HEK293 (cell line): ENCODE results near the gene GRIN2A.
A peak's percentile ranks its signal among the peaks of the same experiment; 100 is the strongest.

Source experiments
- CTCF ChIA-PET: fragments of 350-600 bp; formaldehyde crosslinking; extraction: SDS; loops from one replicate; lab custom pipeline; 2021; ENCODE audit warnings: antibody characterized with exemption; lab: Yijun Ruan, JAX
- POLR2A ChIA-PET: fragments of 300-600 bp; formaldehyde crosslinking; extraction: SDS; loops from one replicate; lab custom pipeline; 2020; ENCODE audit warnings: antibody characterized with exemption, inconsistent platforms; lab: Yijun Ruan, JAX
- H3K27ac ChIP-seq: fragments of 200-500 bp; sonication (Bioruptor generic); 2 replicates; pipeline ENCODE4 v1.5.1; 2014; ENCODE audit warnings: low read depth, low read length, control low read depth, inconsistent platforms; ENCODE audit errors: extremely low read depth
- H3K36me3 ChIP-seq, 2 experiments: fragments of 200-500 bp in 1 of 2; sonication (Bioruptor generic) in 1 of 2; 1 replicate in 1 of 2; 2 replicates in 1 of 2; pipeline ENCODE4 v1.5.1; 2014 to 2017; ENCODE audit warnings: inconsistent platforms in 2 of 2, low read length in 2 of 2; ENCODE audit not compliant: control insufficient read depth in 2 of 2, insufficient read depth in 1 of 2
- H3K4me1 ChIP-seq: fragments of 200-500 bp; sonication (Bioruptor generic); 2 replicates; pipeline ENCODE4 v1.5.1; 2014; ENCODE audit warnings: mild to moderate bottlenecking, low read length, inconsistent platforms; ENCODE audit not compliant: control insufficient read depth, insufficient read depth
- H3K4me3 ChIP-seq: 2 replicates; pipeline ENCODE4 v1.5.1; 2011; ENCODE audit warnings: low read depth, mild to moderate bottlenecking, control low read depth, low read length, moderate library complexity
- H3K9me3 ChIP-seq: fragments of 200-500 bp; sonication (Bioruptor generic); 2 replicates; pipeline ENCODE4 v1.5.1; 2014; ENCODE audit warnings: low read depth, low read length, inconsistent platforms; ENCODE audit not compliant: control insufficient read depth, insufficient read depth
- IKZF3 ChIP-seq: fragments of 450-650 bp; IDR thresholded peaks from 2 replicates; pipeline ENCODE4 v1.5.0; 2018; ENCODE audit warnings: missing biosample characterization, mild to moderate bottlenecking, missing genetic modification characterization, moderate library complexity
- KLF9 ChIP-seq: fragments of 450-650 bp; formaldehyde crosslinking; IDR thresholded peaks from 2 replicates; pipeline ENCODE4 v1.5.1; 2016; ENCODE audit warnings: missing biosample characterization, missing genetic modification characterization, low read depth
- MYNN ChIP-seq: fragments of 450-650 bp; formaldehyde crosslinking; IDR thresholded peaks from 2 replicates; pipeline ENCODE4 v1.5.1; 2016; ENCODE audit warnings: missing biosample characterization, missing genetic modification characterization, borderline replicate concordance
- MZF1 ChIP-seq: fragments of 450-650 bp; formaldehyde crosslinking; IDR thresholded peaks from 2 replicates; pipeline ENCODE4 v1.5.1; 2017; ENCODE audit warnings: missing biosample characterization, missing genetic modification characterization, borderline replicate concordance
- OVOL3 ChIP-seq: fragments of 450-650 bp; formaldehyde crosslinking; IDR thresholded peaks from 2 replicates; pipeline ENCODE4 v1.5.1; 2016; ENCODE audit warnings: missing biosample characterization, missing genetic modification characterization
- PRDM1 ChIP-seq: fragments of 450-650 bp; formaldehyde crosslinking; IDR thresholded peaks from 2 replicates; pipeline ENCODE4; 2016; ENCODE audit warnings: missing biosample characterization, missing genetic modification characterization
- SP7 ChIP-seq: fragments of 450-650 bp; formaldehyde crosslinking; IDR thresholded peaks from 2 replicates; pipeline ENCODE4 v1.5.1; 2016; ENCODE audit warnings: missing biosample characterization, missing genetic modification characterization
- YY1 ChIP-seq: fragments of 450-650 bp; formaldehyde crosslinking; IDR thresholded peaks from 2 replicates; pipeline ENCODE4 v1.5.1; 2018; ENCODE audit warnings: missing biosample characterization, missing genetic modification characterization
- ZBTB10 ChIP-seq: fragments of 450-650 bp; formaldehyde crosslinking; IDR thresholded peaks from 2 replicates; pipeline ENCODE4 v1.5.1; 2016; ENCODE audit warnings: missing biosample characterization, missing genetic modification characterization
- ZBTB17 ChIP-seq: fragments of 450-650 bp; formaldehyde crosslinking; IDR thresholded peaks from 2 replicates; pipeline ENCODE4 v1.5.1; 2016; ENCODE audit warnings: missing biosample characterization, missing genetic modification characterization
- ZBTB7A ChIP-seq: fragments of 450-650 bp; formaldehyde crosslinking; IDR thresholded peaks from 2 replicates; pipeline ENCODE4 v1.5.1; 2016; ENCODE audit warnings: low read depth, missing biosample characterization, missing genetic modification characterization
- ZBTB8A ChIP-seq: fragments of 450-650 bp; formaldehyde crosslinking; IDR thresholded peaks from 2 replicates; pipeline ENCODE4 v1.5.1; 2016; ENCODE audit warnings: missing biosample characterization, missing genetic modification characterization
- ZNF114 ChIP-seq: fragments of 450-650 bp; formaldehyde crosslinking; IDR thresholded peaks from 2 replicates; pipeline ENCODE4 v1.5.0; 2017; ENCODE audit warnings: missing biosample characterization, missing genetic modification characterization
- ZNF211 ChIP-seq: fragments of 450-650 bp; formaldehyde crosslinking; IDR thresholded peaks from 2 replicates; pipeline ENCODE4 v1.5.1; 2016; ENCODE audit warnings: low read depth, missing biosample characterization, missing genetic modification characterization
- ZNF266 ChIP-seq: fragments of 450-650 bp; formaldehyde crosslinking; IDR thresholded peaks from 2 replicates; pipeline ENCODE4 v1.5.1; 2016; ENCODE audit warnings: missing biosample characterization, missing genetic modification characterization, low read depth
- ZNF280C ChIP-seq: fragments of 450-650 bp; formaldehyde crosslinking; IDR thresholded peaks from 2 replicates; pipeline ENCODE4 v1.5.1; 2016; ENCODE audit warnings: missing biosample characterization, missing genetic modification characterization
- ZNF324 ChIP-seq: fragments of 450-650 bp; formaldehyde crosslinking; IDR thresholded peaks from 2 replicates; pipeline ENCODE4 v1.5.1; 2016; ENCODE audit warnings: missing biosample characterization, missing genetic modification characterization
- ZNF398 ChIP-seq: fragments of 450-650 bp; formaldehyde crosslinking; IDR thresholded peaks from 2 replicates; pipeline ENCODE4 v1.5.1; 2017; ENCODE audit warnings: missing biosample characterization, missing genetic modification characterization
- ZNF416 ChIP-seq: fragments of 450-650 bp; formaldehyde crosslinking; IDR thresholded peaks from 2 replicates; pipeline ENCODE4 v1.5.1; 2016; ENCODE audit warnings: missing biosample characterization, missing genetic modification characterization
- ZNF501 ChIP-seq: fragments of 450-650 bp; formaldehyde crosslinking; IDR thresholded peaks from 2 replicates; pipeline ENCODE4 v1.5.1; 2016; ENCODE audit warnings: missing biosample characterization, missing genetic modification characterization
- ZNF513 ChIP-seq: fragments of 450-650 bp; IDR thresholded peaks from 2 replicates; pipeline ENCODE4 v1.5.1; 2018; ENCODE audit warnings: missing biosample characterization, missing genetic modification characterization
- ZNF560 ChIP-seq: fragments of 450-650 bp; formaldehyde crosslinking; IDR thresholded peaks from 2 replicates; pipeline ENCODE4 v1.5.1; 2017; ENCODE audit warnings: missing biosample characterization, missing genetic modification characterization, borderline replicate concordance
- ZNF571 ChIP-seq: fragments of 450-650 bp; formaldehyde crosslinking; IDR thresholded peaks from 2 replicates; pipeline ENCODE4 v1.5.0; 2017; ENCODE audit warnings: missing biosample characterization, missing genetic modification characterization
- ZNF600 ChIP-seq: fragments of 450-650 bp; formaldehyde crosslinking; IDR thresholded peaks from 2 replicates; pipeline ENCODE4 v1.5.1; 2016; ENCODE audit warnings: missing biosample characterization, missing genetic modification characterization
- ZNF610 ChIP-seq: fragments of 450-650 bp; formaldehyde crosslinking; IDR thresholded peaks from 2 replicates; pipeline ENCODE4 v1.5.1; 2016; ENCODE audit warnings: missing biosample characterization, missing genetic modification characterization, borderline replicate concordance
- ZNF677 ChIP-seq: fragments of 450-650 bp; IDR thresholded peaks from 2 replicates; pipeline ENCODE4 v1.5.0; 2018; ENCODE audit warnings: missing biosample characterization, mild to moderate bottlenecking, missing genetic modification characterization, moderate library complexity
- ZNF776 ChIP-seq: fragments of 450-650 bp; formaldehyde crosslinking; IDR thresholded peaks from 2 replicates; pipeline ENCODE4 v1.5.0; 2017; ENCODE audit warnings: missing biosample characterization, missing genetic modification characterization, borderline replicate concordance
- ZNF792 ChIP-seq: fragments of 450-650 bp; formaldehyde crosslinking; IDR thresholded peaks from 2 replicates; pipeline ENCODE4 v1.5.1; 2016; ENCODE audit warnings: missing biosample characterization, missing genetic modification characterization

GRIN2A gene

GRCh38 chr16:10181196-10182162 is 749 bp downstream of the GRIN2A start:
- Histone ChIP-seq H3K36me3 (no peaks in the 10 kb centered on the region), H3K27ac (no peak overlapping the region), H3K4me3 (peak overlapping the region; percentile 28), H3K4me1 (peaks cover 2% of the 10 kb centered on the region; the same call in 1 of the 2 replicates), H3K9me3 (no peaks in the 10 kb centered on the region)
- POLR2A ChIA-PET, result interaction anchor here (0.7 kb wide), 1 partner anchor 1007 kb away, joined by 3 read pairs; no protein-coding TSS in a partner anchor
- CTCF ChIA-PET, result interaction anchor here (0.6 to 2.5 kb wide), 16 partner anchors 14 to 1042 kb away, joined by 3 to 7 read pairs (median 4); no protein-coding TSS in a partner anchor
- no peak for TF ChIP-seq MZF1 (tag by site-specific recombination)
- no peak for TF ChIP-seq ZNF324 (tag by site-specific recombination)
- TF ChIP-seq IKZF3 (tag by site-specific recombination), result peak; percentile 14; the same call in 1 of the 2 replicates
- no peak for TF ChIP-seq ZNF792
- TF ChIP-seq ZNF501 (tag by site-specific recombination), result no peak
- TF ChIP-seq ZNF600 (tag by site-specific recombination), result 0 out of 2 replicates have a peak, but pooled peaks have one; percentile 15
- peak; percentile 30; the same call in 1 of the 2 replicates for TF ChIP-seq ZNF398 (tag by site-specific recombination)
- TF ChIP-seq ZNF266 (tag by site-specific recombination), result no peak
- no peak for TF ChIP-seq SP7 (tag by site-specific recombination)
- TF ChIP-seq ZBTB17 (tag by site-specific recombination), result peak; percentile 77
- no peak for TF ChIP-seq ZBTB8A (tag by site-specific recombination)
- TF ChIP-seq OVOL3 (tag by site-specific recombination), result no peak
- TF ChIP-seq ZNF610 (tag by site-specific recombination), result no peak
- no peak for TF ChIP-seq KLF9
- no peak for TF ChIP-seq ZNF560 (tag by site-specific recombination)
- TF ChIP-seq ZNF114, result no peak
- TF ChIP-seq ZNF513, result no peak
- TF ChIP-seq ZBTB7A (tag by site-specific recombination), result no peak
- no peak for TF ChIP-seq ZBTB10 (tag by site-specific recombination)
- TF ChIP-seq ZNF677 (tag by site-specific recombination), result no peak
- no peak for TF ChIP-seq YY1
- TF ChIP-seq MYNN (tag by site-specific recombination), result no peak
- TF ChIP-seq PRDM1 (tag by site-specific recombination), result no peak
- TF ChIP-seq ZNF211 (tag by site-specific recombination), result no peak
- no peak for TF ChIP-seq ZNF416
- TF ChIP-seq ZNF776 (tag by site-specific recombination), result no peak
- TF ChIP-seq ZNF280C (tag by site-specific recombination), result no peak
- TF ChIP-seq ZNF571 (tag by site-specific recombination), result no peak
